DMS 273 treated with DMSO at 0.1 percent for 48 hours (cell line): Measurements from ENCODE around the gene KLF6.
"Not testable (repeated sequence)": the region's sequence is repeated elsewhere in the genome, so short reads cannot be mapped to it uniquely, and the experiment has no call there.

Experiments used
- DNase-seq: peaks from one replicate; lab custom pipeline; 2025; lab: John Stamatoyannopoulos, UW

The KLF6 gene

GRCh38 chr10:3756360-3756740, 28.7 kb downstream of the KLF6 start:
- no peak for DNase-seq

- DNase-seq = no peak
These were observed 29.3 kb downstream of the KLF6 start for GRCh38 chr10:3755440-3756359.

- DNase-seq = no peak
These were observed 30.1 kb downstream of the KLF6 start for GRCh38 chr10:3754727-3755439.

GRCh38 chr10:3750854-3751253, 34.2 kb downstream of the KLF6 start:
- DNase-seq = no peak

GRCh38 chr10:3750006-3750816, 34.8 kb downstream of the KLF6 start:
- DNase-seq = no peak

- no peak for DNase-seq
These were observed 35.4 kb downstream of the KLF6 start for GRCh38 chr10:3749600-3749999.

GRCh38 chr10:3749011-3749410, 36.0 kb downstream of the KLF6 start:
- DNase-seq = no peak

GRCh38 chr10:3748484-3748883, 36.5 kb downstream of the KLF6 start:
- no peak for DNase-seq

- no peak for DNase-seq
These were observed 37.0 kb downstream of the KLF6 start for GRCh38 chr10:3747984-3748383.

GRCh38 chr10:3747248-3747960, 37.6 kb downstream of the KLF6 start:
- DNase-seq = no peak

- no peak for DNase-seq
These were observed 38.4 kb downstream of the KLF6 start for GRCh38 chr10:3746634-3747033.

GRCh38 chr10:3745521-3745920, 39.5 kb downstream of the KLF6 start:
- DNase-seq = no peak

- no peak for DNase-seq
These were observed 43.1 kb downstream of the KLF6 start for GRCh38 chr10:3741688-3742461.

GRCh38 chr10:3740157-3740871, 44.7 kb downstream of the KLF6 start:
- DNase-seq = no peak

- DNase-seq = no peak
These were observed 46.1 kb downstream of the KLF6 start for GRCh38 chr10:3738855-3739350.

GRCh38 chr10:3737864-3738263, 47.1 kb downstream of the KLF6 start:
- DNase-seq = no peak

GRCh38 chr10:3735175-3735574, 49.8 kb downstream of the KLF6 start:
- no peak for DNase-seq

GRCh38 chr10:3734111-3734510, 50.9 kb downstream of the KLF6 start:
- no peak for DNase-seq

- not testable (repeated sequence) for DNase-seq
These were observed 52.8 kb downstream of the KLF6 start for GRCh38 chr10:3732183-3732582.

- DNase-seq = no peak
These were observed 55.5 kb downstream of the KLF6 start for GRCh38 chr10:3729397-3729976.
